ENCODE results near the gene CNTFR.

CNTFR gene

DNA sequence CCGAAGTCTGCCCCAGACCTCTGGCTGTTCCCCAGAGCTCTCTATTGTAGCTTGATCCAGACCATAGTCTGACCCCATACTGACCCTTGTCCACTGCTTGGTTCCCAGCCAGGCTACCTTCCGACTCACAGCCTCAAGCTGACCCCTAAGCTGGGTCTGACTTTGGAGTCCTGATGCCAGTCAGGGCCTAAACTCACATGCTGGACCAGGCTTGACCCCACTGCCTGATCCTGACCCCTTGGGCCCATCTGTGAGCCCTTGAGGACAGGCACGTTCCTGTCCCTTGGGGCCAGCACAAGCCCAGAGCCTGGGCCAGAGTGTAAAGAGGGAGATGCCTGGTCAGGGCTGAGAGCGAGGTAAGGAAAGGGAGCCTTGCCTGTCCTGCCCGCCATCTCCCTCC lies 34.0 kb downstream of the CNTFR start:
- TF ChIP-seq, protein P1, sequence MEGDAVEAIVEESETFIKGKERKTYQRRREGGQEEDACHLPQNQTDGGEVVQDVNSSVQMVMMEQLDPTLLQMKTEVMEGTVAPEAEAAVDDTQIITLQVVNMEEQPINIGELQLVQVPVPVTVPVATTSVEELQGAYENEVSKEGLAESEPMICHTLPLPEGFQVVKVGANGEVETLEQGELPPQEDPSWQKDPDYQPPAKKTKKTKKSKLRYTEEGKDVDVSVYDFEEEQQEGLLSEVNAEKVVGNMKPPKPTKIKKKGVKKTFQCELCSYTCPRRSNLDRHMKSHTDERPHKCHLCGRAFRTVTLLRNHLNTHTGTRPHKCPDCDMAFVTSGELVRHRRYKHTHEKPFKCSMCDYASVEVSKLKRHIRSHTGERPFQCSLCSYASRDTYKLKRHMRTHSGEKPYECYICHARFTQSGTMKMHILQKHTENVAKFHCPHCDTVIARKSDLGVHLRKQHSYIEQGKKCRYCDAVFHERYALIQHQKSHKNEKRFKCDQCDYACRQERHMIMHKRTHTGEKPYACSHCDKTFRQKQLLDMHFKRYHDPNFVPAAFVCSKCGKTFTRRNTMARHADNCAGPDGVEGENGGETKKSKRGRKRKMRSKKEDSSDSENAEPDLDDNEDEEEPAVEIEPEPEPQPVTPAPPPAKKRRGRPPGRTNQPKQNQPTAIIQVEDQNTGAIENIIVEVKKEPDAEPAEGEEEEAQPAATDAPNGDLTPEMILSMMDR (IDR thresholded peaks at IDR 0.05; ENCODE audit: control insufficient read depth, insufficient read depth, low read depth, low read length, missing control alignments) = no peak
- DNase-seq (ENCODE audit: low read depth) = no peak
- H3K4me3 ChIP-seq (ENCODE audit: control insufficient read depth, low read depth, low read length) = no peak overlapping the region

DNA sequence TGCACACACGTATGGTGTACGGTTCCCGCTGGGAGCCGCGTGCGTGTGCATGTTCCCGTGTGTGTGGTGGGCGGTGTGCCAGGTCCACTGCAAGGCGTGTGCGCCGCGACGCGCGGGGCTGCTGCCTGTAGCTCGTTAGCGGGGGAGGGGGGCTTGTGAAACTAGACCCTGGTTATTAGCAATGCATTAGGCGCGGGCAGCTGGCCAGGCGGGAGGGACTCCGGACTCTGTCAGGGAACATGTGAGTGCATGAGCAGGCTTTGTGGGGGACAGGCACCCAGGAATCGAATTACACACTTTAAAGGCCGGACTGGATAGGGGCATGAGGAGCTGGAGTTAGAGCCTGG lies 34.5 kb downstream of the CNTFR start:
- H3K4me3 ChIP-seq (ENCODE audit: control insufficient read depth, low read depth, low read length) = no peak overlapping the region
- TF ChIP-seq, protein P1 (IDR thresholded peaks at IDR 0.05; ENCODE audit: control insufficient read depth, insufficient read depth, low read depth, low read length, missing control alignments) = no peak
- no peak for DNase-seq (ENCODE audit: low read depth)

DNA sequence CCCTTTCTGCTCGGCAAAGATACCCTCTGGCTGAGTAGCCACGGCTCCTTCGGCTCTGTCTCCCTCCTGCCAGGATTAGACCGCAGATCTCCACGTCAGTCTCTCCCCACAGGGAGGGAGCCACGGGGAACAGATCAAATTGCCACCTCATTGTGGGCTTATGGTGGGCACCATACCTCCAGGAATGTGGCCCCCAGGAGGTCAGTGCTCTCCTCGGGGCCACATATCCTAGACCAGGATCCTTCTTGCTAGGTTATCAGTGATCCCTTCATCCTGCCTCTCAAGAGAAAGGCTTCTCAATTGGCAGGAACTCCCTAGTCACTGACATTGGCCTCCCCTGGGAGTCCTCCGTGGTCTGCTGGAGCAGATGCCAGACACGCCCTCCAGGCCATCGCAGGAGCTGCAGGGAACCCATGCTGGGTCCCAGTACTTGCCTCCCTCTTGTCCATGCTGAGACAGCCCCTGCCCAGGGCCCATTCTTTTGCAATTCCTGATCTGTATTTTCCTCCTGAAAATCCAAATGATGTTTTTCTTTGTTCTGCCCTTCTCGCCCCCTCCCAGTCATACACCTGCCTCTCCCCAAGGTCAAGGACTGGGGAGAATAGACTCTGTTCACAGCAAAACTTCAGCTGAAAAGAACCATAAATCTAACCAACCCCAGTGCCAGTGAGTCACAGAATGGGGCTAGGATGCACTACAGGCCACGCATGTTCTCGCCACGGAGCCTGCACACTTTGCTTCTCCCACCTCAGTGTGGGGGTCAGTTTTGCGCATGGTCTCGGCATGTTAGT lies 35.1 kb downstream of the CNTFR start:
- H3K4me3 ChIP-seq (ENCODE audit: control insufficient read depth, low read depth, low read length) = no peak overlapping the region
- DNase-seq (ENCODE audit: low read depth) = no peak
- TF ChIP-seq, protein P1 (IDR thresholded peaks at IDR 0.05; ENCODE audit: control insufficient read depth, insufficient read depth, low read depth, low read length, missing control alignments) = no peak

DNA sequence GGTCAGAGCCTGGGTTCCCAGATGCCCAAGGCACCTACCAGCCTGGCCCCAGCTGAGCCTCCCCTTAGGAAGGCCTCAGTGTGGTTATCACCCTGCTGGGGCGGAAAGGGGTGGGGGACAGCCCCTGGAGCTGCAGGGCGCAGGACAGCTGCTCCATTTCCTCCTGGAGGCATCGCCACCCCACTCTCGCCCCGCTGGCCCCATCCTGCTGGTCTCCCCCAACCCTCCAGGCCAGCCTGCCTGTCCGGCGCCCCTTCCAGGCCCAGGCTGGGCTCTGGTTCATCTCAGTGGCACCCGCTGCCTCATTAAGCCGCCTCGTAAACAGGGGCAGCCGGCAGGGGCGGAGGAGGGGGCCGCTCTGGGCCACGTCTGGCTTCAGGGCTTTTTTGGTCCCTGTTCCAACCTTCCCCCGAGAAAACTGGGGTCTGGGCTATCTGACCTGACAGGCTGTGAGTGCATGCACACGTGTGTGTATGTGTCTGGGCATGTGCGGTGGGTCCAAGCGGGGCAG lies 36.0 kb downstream of the CNTFR start:
- no peak for DNase-seq (ENCODE audit: low read depth)
- no peak overlapping the region for H3K4me3 ChIP-seq (ENCODE audit: control insufficient read depth, low read depth, low read length)
- TF ChIP-seq, protein P1 (IDR thresholded peaks at IDR 0.05; ENCODE audit: control insufficient read depth, insufficient read depth, low read depth, low read length, missing control alignments) = no peak

DNA sequence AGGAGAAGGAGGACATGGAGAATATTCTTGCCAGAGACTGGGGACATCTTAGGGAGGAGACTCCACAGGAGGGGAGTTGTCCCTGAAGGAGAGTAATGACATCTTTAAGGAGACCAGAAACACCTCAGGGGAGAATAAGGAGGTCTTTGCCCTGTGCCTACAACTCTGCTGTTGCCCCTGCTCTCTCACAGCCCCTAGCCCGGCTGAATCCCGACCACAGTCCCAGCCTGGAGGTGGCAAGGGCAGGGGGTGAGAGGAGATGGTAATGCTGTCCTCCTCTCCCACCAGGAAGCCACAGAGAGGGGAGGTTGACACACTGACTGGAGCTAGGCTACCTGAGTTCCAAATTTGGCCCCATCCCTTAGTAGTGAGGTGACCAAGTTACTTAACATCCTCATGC lies 36.5 kb downstream of the CNTFR start:
- no peak overlapping the region for H3K4me3 ChIP-seq (ENCODE audit: control insufficient read depth, low read depth, low read length)
- DNase-seq (ENCODE audit: low read depth) = no peak
- TF ChIP-seq, protein P1 (IDR thresholded peaks at IDR 0.05; ENCODE audit: control insufficient read depth, insufficient read depth, low read depth, low read length, missing control alignments) = no peak

DNA sequence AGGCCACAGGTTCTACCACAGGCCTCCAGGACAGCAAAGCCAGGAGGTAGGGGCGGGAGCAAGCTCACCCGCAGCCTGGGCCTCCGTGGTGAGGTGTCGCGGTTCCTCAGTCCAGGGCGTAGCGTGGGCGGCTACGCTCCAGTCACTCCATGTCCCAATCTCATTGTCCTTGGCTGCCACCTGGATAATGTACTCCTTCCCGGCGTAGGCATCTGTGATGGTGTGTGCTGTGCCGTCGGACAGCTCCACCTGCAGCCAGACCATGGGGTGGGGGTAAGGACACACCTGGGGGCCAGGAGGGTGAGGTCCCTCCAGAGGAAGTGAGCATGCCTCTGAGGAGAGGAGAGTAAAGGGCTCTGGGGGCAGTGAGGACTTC lies 36.9 kb downstream of the CNTFR start:
- H3K4me3 ChIP-seq (ENCODE audit: control insufficient read depth, low read depth, low read length) = no peak overlapping the region
- no peak for DNase-seq (ENCODE audit: low read depth)
- TF ChIP-seq, protein P1 (IDR thresholded peaks at IDR 0.05; ENCODE audit: control insufficient read depth, insufficient read depth, low read depth, low read length, missing control alignments) = no peak

Measured in AG09309 (cell line).